Right renal pelvis (tissue), 4 donors: ENCODE measurements around the gene MEGF10. TPM values are rescaled to one million over a fixed set of nuclear protein-coding genes. Genes with fewer than 3 reads are reported as not detected.
"Not testable (repeated sequence)": the region's sequence is repeated elsewhere in the genome, so short reads cannot be mapped to it uniquely, and the experiment has no call there.

Source experiments
- DNase-seq, 4 donors: peaks; one replicate each; pipeline ENCODE4 v3.0.0-alpha.2; 2013; ENCODE audit warnings: low read depth in 4 of 4, low spot score in 3 of 4, missing footprints in 1 of 4
- polyA plus RNA-seq, 4 donors: library from polyadenylated mRNA; unstranded; fragments of 120-200 nt; gene quantifications; one replicate each; pipeline ENCODE4 v1.2.1, GENCODE V29; 2013; ENCODE audit not compliant: insufficient read length in 4 of 4

MEGF10 gene
- polyA plus RNA-seq, 4 donors, result 0.64 to 1.2 (median 0.89) TPM

- DNase-seq, result no peak
Measured at GRCh38 chr5:127297348-127298035, 6.9 kb downstream of the MEGF10 start.

GRCh38 chr5:127298036-127298429 lies 7.4 kb downstream of the MEGF10 start:
- no peak for DNase-seq

GRCh38 chr5:127298656-127299055 lies 8.1 kb downstream of the MEGF10 start:
- no peak for DNase-seq

GRCh38 chr5:127299678-127300077 lies 9.1 kb downstream of the MEGF10 start:
- DNase-seq, result no peak

- DNase-seq, result no peak
Measured at GRCh38 chr5:127302509-127302908, 11.9 kb downstream of the MEGF10 start.

- no peak for DNase-seq
Measured at GRCh38 chr5:127303404-127303803, 12.8 kb downstream of the MEGF10 start.

- no peak for DNase-seq
Measured at GRCh38 chr5:127305493-127305892, 14.9 kb downstream of the MEGF10 start.

- no peak for DNase-seq
Measured at GRCh38 chr5:127306036-127306435, 15.4 kb downstream of the MEGF10 start.

- DNase-seq, result no peak
Measured at GRCh38 chr5:127306647-127307046, 16.1 kb downstream of the MEGF10 start.

GRCh38 chr5:127307868-127308267 lies 17.3 kb downstream of the MEGF10 start:
- no peak for DNase-seq

- DNase-seq, result not testable (repeated sequence)
Measured at GRCh38 chr5:127308325-127308724, 17.7 kb downstream of the MEGF10 start.

GRCh38 chr5:127308945-127309344 lies 18.3 kb downstream of the MEGF10 start:
- DNase-seq, result no peak

- DNase-seq, result no peak
Measured at GRCh38 chr5:127311349-127311748, 20.8 kb downstream of the MEGF10 start.

- no peak for DNase-seq
Measured at GRCh38 chr5:127311781-127312525, 21.4 kb downstream of the MEGF10 start.

GRCh38 chr5:127313379-127313778 lies 22.8 kb downstream of the MEGF10 start:
- no peak for DNase-seq

GRCh38 chr5:127313847-127314473 lies 23.4 kb downstream of the MEGF10 start:
- DNase-seq, result peak in 2 of 4 donors; percentile 1 to 12

GRCh38 chr5:127316011-127316410 lies 25.4 kb downstream of the MEGF10 start:
- DNase-seq, result no peak

- not testable (repeated sequence) for DNase-seq
Measured at GRCh38 chr5:127317385-127317784, 26.8 kb downstream of the MEGF10 start.

- no peak for DNase-seq
Measured at GRCh38 chr5:127320032-127320965, 29.7 kb downstream of the MEGF10 start.

GRCh38 chr5:127321465-127321864 lies 30.9 kb downstream of the MEGF10 start:
- no peak for DNase-seq

GRCh38 chr5:127322403-127322802 lies 31.8 kb downstream of the MEGF10 start:
- no peak for DNase-seq
